ENCODE data around the gene FCGR1A.
"Not testable (repeated sequence)": the region's sequence is repeated elsewhere in the genome, so short reads cannot be mapped to it uniquely, and the experiment has no call there.

Gene FCGR1A
- total RNA-seq, result 0 reads per million in 4 experiments

- DNase-seq, result not testable (repeated sequence)
Observed at GRCh38 chr1:149782600-149782999, at the start of gene FCGR1A. Gene FCGR1A, plus strand, starts transcription at chr1:149782694. Its CDS starts 50 bp downstream, at chr1:149782744.

- not testable (repeated sequence) for DNase-seq
Observed at GRCh38 chr1:149732781-149733180, 49.7 kb upstream of the FCGR1A start.

- DNase-seq, result not testable (repeated sequence)
Observed at GRCh38 chr1:149734692-149735091, 47.8 kb upstream of the FCGR1A start.

GRCh38 chr1:149740148-149740581 is 42.3 kb upstream of the FCGR1A start:
- DNase-seq, result not testable (repeated sequence)

- DNase-seq, result not testable (repeated sequence)
Observed at GRCh38 chr1:149740590-149741230, 41.8 kb upstream of the FCGR1A start.

- DNase-seq, result not testable (repeated sequence)
Observed at GRCh38 chr1:149741914-149742313, 40.6 kb upstream of the FCGR1A start.

- not testable (repeated sequence) for DNase-seq
Observed at GRCh38 chr1:149746463-149747356, 35.8 kb upstream of the FCGR1A start.

GRCh38 chr1:149747359-149748143 is 34.9 kb upstream of the FCGR1A start:
- not testable (repeated sequence) for DNase-seq

- not testable (repeated sequence) for DNase-seq
Observed at GRCh38 chr1:149748144-149748500, 34.4 kb upstream of the FCGR1A start.

GRCh38 chr1:149750562-149750961 is 31.9 kb upstream of the FCGR1A start:
- DNase-seq, result not testable (repeated sequence)

GRCh38 chr1:149752186-149752585 is 30.3 kb upstream of the FCGR1A start:
- not testable (repeated sequence) for DNase-seq

GRCh38 chr1:149753466-149753865 is 29.0 kb upstream of the FCGR1A start:
- DNase-seq, result not testable (repeated sequence)

GRCh38 chr1:149755294-149755693 is 27.2 kb upstream of the FCGR1A start:
- not testable (repeated sequence) for DNase-seq

GRCh38 chr1:149762294-149762693 is 20.2 kb upstream of the FCGR1A start:
- DNase-seq, result not testable (repeated sequence)

GRCh38 chr1:149764087-149764800 is 18.2 kb upstream of the FCGR1A start:
- not testable (repeated sequence) for DNase-seq

GRCh38 chr1:149766241-149766640 is 16.3 kb upstream of the FCGR1A start:
- not testable (repeated sequence) for DNase-seq

- DNase-seq, result not testable (repeated sequence)
Observed at GRCh38 chr1:149769216-149769615, 13.3 kb upstream of the FCGR1A start.

GRCh38 chr1:149770661-149771060 is 11.8 kb upstream of the FCGR1A start:
- DNase-seq, result not testable (repeated sequence)

- not testable (repeated sequence) for DNase-seq
Observed at GRCh38 chr1:149771653-149772425, 10.7 kb upstream of the FCGR1A start.

- DNase-seq, result not testable (repeated sequence)
Observed at GRCh38 chr1:149775510-149776147, 6.9 kb upstream of the FCGR1A start.

GRCh38 chr1:149777084-149777483 is 5.4 kb upstream of the FCGR1A start:
- not testable (repeated sequence) for DNase-seq
